WTC11 (cell line): ENCODE data around the gene CAPN3.

Experiments used
- ATF2 ChIP-seq: sonication (generic); formaldehyde crosslinking; IDR thresholded peaks from 2 replicates; pipeline ENCODE4 v1.8.1; 2022; ENCODE audit warnings: low read depth, missing genetic modification reagents, borderline replicate concordance
- CREB1 ChIP-seq: sonication (generic); formaldehyde crosslinking; IDR thresholded peaks from 2 replicates; pipeline ENCODE4 v1.8.0; 2023; ENCODE audit warnings: mild to moderate bottlenecking, missing genetic modification reagents
- CTCF ChIP-seq: fragments of 200-600 bp; IDR thresholded peaks from 2 replicates; pipeline ENCODE4 v1.8.0; 2022; ENCODE audit warnings: antibody characterized with exemption
- FOXP4 ChIP-seq: sonication (generic); formaldehyde crosslinking; IDR thresholded peaks from 2 replicates; pipeline ENCODE4 v1.8.0; 2022; ENCODE audit warnings: mild to moderate bottlenecking, missing genetic modification reagents
- MXD4 ChIP-seq: fragments of 250-450 bp; sonication (Bioruptor Pico); IDR thresholded peaks from 2 replicates; pipeline ENCODE4 v1.8.0; 2021; ENCODE audit warnings: mild to moderate bottlenecking, moderate library complexity, borderline replicate concordance
- ZNF232 ChIP-seq: sonication (generic); formaldehyde crosslinking; IDR thresholded peaks from 2 replicates; pipeline ENCODE4 v1.8.0; 2022; ENCODE audit warnings: mild to moderate bottlenecking, missing genetic modification reagents
- ZNF416 ChIP-seq: fragments of 250-450 bp; sonication (Bioruptor Pico); IDR thresholded peaks from 2 replicates; pipeline ENCODE4 v1.9.0; 2021; ENCODE audit warnings: mild to moderate bottlenecking, inconsistent platforms
- ZSCAN18 ChIP-seq: fragments of 250-450 bp; sonication (Bioruptor Pico); IDR thresholded peaks from 2 replicates; pipeline ENCODE4 v2.1.2; 2022; ENCODE audit warnings: mild to moderate bottlenecking, moderate library complexity

- TF ChIP-seq CTCF (no peak), ZNF416 (no peak), ZNF232 (CRISPR knock-in tag) (no peak), FOXP4 (CRISPR knock-in tag) (no peak), ATF2 (no peak), CREB1 (CRISPR knock-in tag) (no peak), MXD4 (CRISPR knock-in tag) (no peak), ZSCAN18 (CRISPR knock-in tag) (no peak)
Observed at GRCh38 chr15:42448281-42448680, 89.0 kb downstream of the CAPN3 start.
